Aorta (tissue), 4 donors: ENCODE measurements around the gene RTP2. TPM values are rescaled to one million over a fixed set of nuclear protein-coding genes. Genes with fewer than 3 reads are reported as not detected.

ENCODE experiments used
- polyA plus RNA-seq, 2 donors: library from polyadenylated mRNA; stranded (reverse); fragments of 200-250 nt; gene quantifications; one replicate each; pipeline ENCODE4 v1.2.3, GENCODE V29; 2013
- total RNA-seq, 2 donors: library from RNA; stranded (reverse); fragmentation: NEBNext Ultra II Directional; extraction: Animal tissue kit (Norgen Biotek cat#: 25700); gene quantifications; one replicate each; pipeline ENCODE4 v1.2.1, GENCODE V29; 2021
- donor health status: healthy with polysubstance abuse.
- donor health status: Bipolar disorder and iron deficiency.
- donor health status: DM: no; HTN: no; CAD: no.
- donor health status: DM: yes; HTN: yes; CAD: no.

RTP2 gene
- total and polyA plus RNA-seq, 4 donors: not detected

Other genes starting within 250 kb of the RTP2 start
- gene SST, start 32.2 kb downstream of the RTP2 start, total RNA-seq: not detected
- gene SST, start 32.2 kb downstream of the RTP2 start, polyA plus RNA-seq: 1 to 10 TPM in 1 of 2 donors, under 1 TPM in 1; 0.74 to 6.1 TPM
- 100 to 1,000 TPM; 136 to 154 TPM for gene BCL6, start 42.9 kb upstream of the RTP2 start, total RNA-seq
- gene BCL6, start 42.9 kb upstream of the RTP2 start, polyA plus RNA-seq: 10 to 100 TPM; 16.7 to 60.8 TPM